GM19328 (cell line): ENCODE results near the gene DCHS2.
A peak's percentile ranks its signal among the peaks of the same experiment; 100 is the strongest.

Source experiments
- ATAC-seq: cut with Tn5 transposase; IDR thresholded peaks from one replicate; pipeline ENCODE4 v1.9.1; 2021; ENCODE audit warnings: mild to moderate bottlenecking, moderate library complexity; ENCODE audit not compliant: unreplicated experiment

The DCHS2 gene

GRCh38 chr4:154452798-154453346 lies 38.7 kb downstream of the DCHS2 start:
- no peak for ATAC-seq

- ATAC-seq, result no peak
These were observed 40.6 kb downstream of the DCHS2 start for GRCh38 chr4:154450966-154451365.

GRCh38 chr4:154444958-154445357 lies 46.6 kb downstream of the DCHS2 start:
- ATAC-seq, result no peak

GRCh38 chr4:154441982-154442381 lies 49.6 kb downstream of the DCHS2 start:
- ATAC-seq, result no peak

- ATAC-seq, result no peak
These were observed 50.5 kb downstream of the DCHS2 start for GRCh38 chr4:154441124-154441523.

GRCh38 chr4:154439224-154439623 lies 52.4 kb downstream of the DCHS2 start:
- no peak for ATAC-seq

- ATAC-seq, result no peak
These were observed 55.7 kb downstream of the DCHS2 start for GRCh38 chr4:154435895-154436294.

- no peak for ATAC-seq
These were observed 58.1 kb downstream of the DCHS2 start for GRCh38 chr4:154433543-154433942.

GRCh38 chr4:154429176-154429575 lies 62.4 kb downstream of the DCHS2 start:
- ATAC-seq, result no peak

- no peak for ATAC-seq
These were observed 64.5 kb downstream of the DCHS2 start for GRCh38 chr4:154427149-154427548.

GRCh38 chr4:154425514-154425913 lies 66.1 kb downstream of the DCHS2 start:
- no peak for ATAC-seq

GRCh38 chr4:154424810-154425484 lies 66.7 kb downstream of the DCHS2 start:
- no peak for ATAC-seq

- ATAC-seq, result no peak
These were observed 69.4 kb downstream of the DCHS2 start for GRCh38 chr4:154422152-154422551.

GRCh38 chr4:154421618-154422017 lies 70.0 kb downstream of the DCHS2 start:
- ATAC-seq, result no peak

GRCh38 chr4:154417373-154417673 lies 74.3 kb downstream of the DCHS2 start:
- no peak for ATAC-seq

- ATAC-seq, result peak; percentile 19
These were observed 75.4 kb downstream of the DCHS2 start for GRCh38 chr4:154416190-154416547.

- no peak for ATAC-seq
These were observed 76.3 kb downstream of the DCHS2 start for GRCh38 chr4:154415313-154415712.

GRCh38 chr4:154414796-154415195 lies 76.8 kb downstream of the DCHS2 start:
- ATAC-seq, result no peak

GRCh38 chr4:154414371-154414770 lies 77.2 kb downstream of the DCHS2 start:
- no peak for ATAC-seq

GRCh38 chr4:154407443-154407842 lies 84.2 kb downstream of the DCHS2 start:
- no peak for ATAC-seq

- peak; percentile 98 for ATAC-seq
These were observed 85.4 kb downstream of the DCHS2 start for GRCh38 chr4:154406018-154406795.

- no peak for ATAC-seq
These were observed 92.2 kb downstream of the DCHS2 start for GRCh38 chr4:154399259-154399974.
